ENCODE data around the gene PKLR.

The PKLR gene

DNA sequence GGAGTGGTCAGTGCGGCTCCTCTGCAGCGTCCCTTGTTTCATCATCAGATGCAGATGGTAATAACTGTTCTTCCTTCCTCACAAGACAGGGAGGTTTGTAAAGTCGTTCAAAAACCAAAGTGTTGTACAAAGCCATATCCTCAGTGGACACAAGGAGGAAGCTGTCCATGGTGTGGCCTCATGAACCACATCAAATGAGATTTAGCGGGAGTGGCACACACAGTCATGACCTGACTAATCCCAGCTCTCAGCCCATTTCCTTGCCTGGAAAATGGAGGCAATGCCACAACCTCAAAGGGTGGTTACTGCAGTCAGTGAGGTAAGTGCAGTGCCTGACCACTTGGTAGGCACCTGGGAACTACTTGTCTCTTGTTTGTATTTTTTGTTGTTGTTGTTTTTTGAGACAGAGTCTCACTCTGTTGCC lies 59.4 kb downstream of the PKLR start:
- no peaks in the 10 kb centered on the region for H3K9me3 ChIP-seq
- H3K4me1 ChIP-seq: peaks cover 48% of the 10 kb centered on the region
- H3K4me3 ChIP-seq: no peak overlapping the region
- H4K20me1 ChIP-seq: no peaks in the 10 kb centered on the region
- 0 out of 2 replicates have a peak overlapping the region, but pooled peaks have one; percentile 24 for H3K27ac ChIP-seq
- no peaks in the 10 kb centered on the region for H3K27me3 ChIP-seq
- TF ChIP-seq Cebpa-rat (IDR thresholded peaks at IDR 0.05): no peak
- peaks cover 23% of the 10 kb centered on the region for H3K36me3 ChIP-seq
- H3K4me2 ChIP-seq: peak overlapping the region; percentile 98
- H3K9ac ChIP-seq: no peak overlapping the region; the same call in 1 of the 2 replicates

DNA sequence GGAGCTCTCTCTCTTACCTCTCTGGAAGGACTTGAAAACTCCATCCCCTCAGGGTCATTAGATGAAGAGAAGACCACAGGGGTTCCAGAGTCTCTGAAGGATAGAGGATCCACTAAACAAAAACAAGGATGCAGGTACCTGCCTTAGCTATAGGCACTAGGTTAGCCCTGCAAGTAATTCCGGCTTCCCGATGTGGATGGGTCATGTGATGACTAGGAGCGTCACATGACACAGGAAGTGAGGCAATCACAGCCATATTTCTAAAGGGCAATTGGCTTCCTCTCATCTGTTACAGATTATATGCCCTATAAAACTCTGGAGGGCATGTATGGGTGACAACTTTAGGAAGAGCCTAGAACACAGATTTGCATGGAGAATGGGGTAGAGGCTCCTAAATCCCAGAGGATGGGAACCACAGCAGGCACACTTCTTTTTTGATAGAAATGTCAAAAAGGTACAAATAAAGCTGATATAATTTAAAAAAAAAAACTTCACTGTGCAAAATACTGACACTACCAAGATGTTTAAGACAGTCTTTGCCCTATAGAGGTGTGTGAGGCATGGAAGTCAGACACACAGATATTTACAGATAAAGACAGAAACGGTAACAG lies 60.1 kb downstream of the PKLR start:
- no peaks in the 10 kb centered on the region for H3K9me3 ChIP-seq
- H4K20me1 ChIP-seq: no peaks in the 10 kb centered on the region
- peaks cover 48% of the 10 kb centered on the region for H3K4me1 ChIP-seq
- peak overlapping the region; percentile 24; the same call in 1 of the 2 replicates for H3K27ac ChIP-seq
- H3K27me3 ChIP-seq: no peaks in the 10 kb centered on the region
- peak overlapping the region; percentile 98 for H3K4me2 ChIP-seq
- H3K9ac ChIP-seq: peak overlapping the region; percentile 68; the same call in 1 of the 2 replicates
- peak overlapping the region; percentile 60 for H3K4me3 ChIP-seq
- H3K36me3 ChIP-seq: peaks cover 30% of the 10 kb centered on the region
- no peak for TF ChIP-seq Cebpa-rat (IDR thresholded peaks at IDR 0.05)
